ENCODE data around the gene GALK1.

GALK1 gene

GRCh38 chr17:75736173-75736835 lies 28.7 kb downstream of the GALK1 start:
- in situ Hi-C loops (cut with MboI; ENCODE audit: low pct_unique_long_range_greater_than_20kb, low sequenced_read_pairs, unreplicated experiment), result no loop called here
- no peak for DNase-seq (ENCODE audit: low spot score)
- no peak for TF ChIP-seq CTCF (IDR thresholded peaks at IDR 0.05; ENCODE audit: extremely low read depth, insufficient read depth, missing control alignments)

- in situ Hi-C loops (cut with MboI; ENCODE audit: low pct_unique_long_range_greater_than_20kb, low sequenced_read_pairs, unreplicated experiment), result no loop called here
- TF ChIP-seq CTCF (IDR thresholded peaks at IDR 0.05; ENCODE audit: extremely low read depth, insufficient read depth, missing control alignments), result no peak
These were observed 30.2 kb downstream of the GALK1 start for GRCh38 chr17:75734674-75735294.

GRCh38 chr17:75733471-75733870 lies 31.5 kb downstream of the GALK1 start:
- in situ Hi-C loops (cut with MboI; ENCODE audit: low pct_unique_long_range_greater_than_20kb, low sequenced_read_pairs, unreplicated experiment), result no loop called here
- DNase-seq (ENCODE audit: low spot score), result no peak
- no peak for TF ChIP-seq CTCF (IDR thresholded peaks at IDR 0.05; ENCODE audit: extremely low read depth, insufficient read depth, missing control alignments)

More at GRCh38 chr17:75734674-75735294, 30.2 kb downstream of the GALK1 start:
- DNase-seq (ENCODE audit: low spot score), result no peak

- no peak for TF ChIP-seq CTCF (IDR thresholded peaks at IDR 0.05; ENCODE audit: extremely low read depth, insufficient read depth, missing control alignments)
- no peak for DNase-seq (ENCODE audit: low spot score)
- in situ Hi-C loops (cut with MboI; ENCODE audit: low pct_unique_long_range_greater_than_20kb, low sequenced_read_pairs, unreplicated experiment), result no loop called here
These were observed 33.1 kb downstream of the GALK1 start for GRCh38 chr17:75731716-75732498.

GRCh38 chr17:75731086-75731715 lies 33.8 kb downstream of the GALK1 start:
- DNase-seq (ENCODE audit: low spot score), result no peak
- in situ Hi-C loops (cut with MboI; ENCODE audit: low pct_unique_long_range_greater_than_20kb, low sequenced_read_pairs, unreplicated experiment), result no loop called here
- TF ChIP-seq CTCF (IDR thresholded peaks at IDR 0.05; ENCODE audit: extremely low read depth, insufficient read depth, missing control alignments), result no peak

GRCh38 chr17:75730065-75730464 lies 34.9 kb downstream of the GALK1 start:
- no peak for TF ChIP-seq CTCF (IDR thresholded peaks at IDR 0.05; ENCODE audit: extremely low read depth, insufficient read depth, missing control alignments)
- in situ Hi-C loops (cut with MboI; ENCODE audit: low pct_unique_long_range_greater_than_20kb, low sequenced_read_pairs, unreplicated experiment), result no loop called here
- no peak for DNase-seq (ENCODE audit: low spot score)

Data from GM13977 (cell line).